HG03103 (cell line): ENCODE results near the gene HTT.

Source experiments
- ATAC-seq: cut with Tn5 transposase; IDR thresholded peaks from one replicate; pipeline ENCODE4 v1.9.1; 2021; ENCODE audit warnings: low read depth; ENCODE audit not compliant: unreplicated experiment

HTT gene

DNA sequence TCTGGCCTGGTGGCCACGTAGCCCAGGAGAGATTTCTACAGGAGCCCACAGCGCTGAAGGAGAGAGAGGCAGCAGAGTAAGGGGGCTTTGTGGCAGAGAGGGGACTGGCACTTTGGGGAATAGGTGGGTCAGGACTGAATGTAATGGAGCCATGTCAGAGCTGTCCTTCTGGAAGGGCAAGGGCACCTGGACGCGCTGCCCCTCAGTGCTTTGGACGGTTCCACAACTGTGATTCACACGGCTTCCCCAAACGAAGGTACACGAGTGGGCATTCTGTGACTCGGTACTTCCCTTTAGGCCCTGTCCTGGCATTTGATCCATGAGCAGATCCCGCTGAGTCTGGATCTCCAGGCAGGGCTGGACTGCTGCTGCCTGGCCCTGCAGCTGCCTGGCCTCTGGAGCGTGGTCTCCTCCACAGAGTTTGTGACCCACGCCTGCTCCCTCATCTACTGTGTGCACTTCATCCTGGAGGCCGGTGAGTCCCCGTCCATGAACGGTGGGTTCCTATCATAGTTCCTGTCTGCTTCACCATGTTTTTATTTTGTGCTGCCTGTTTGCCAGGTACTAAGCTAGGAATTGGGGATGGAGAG lies 139.3 kb downstream of the HTT start:
- ATAC-seq = no peak

DNA sequence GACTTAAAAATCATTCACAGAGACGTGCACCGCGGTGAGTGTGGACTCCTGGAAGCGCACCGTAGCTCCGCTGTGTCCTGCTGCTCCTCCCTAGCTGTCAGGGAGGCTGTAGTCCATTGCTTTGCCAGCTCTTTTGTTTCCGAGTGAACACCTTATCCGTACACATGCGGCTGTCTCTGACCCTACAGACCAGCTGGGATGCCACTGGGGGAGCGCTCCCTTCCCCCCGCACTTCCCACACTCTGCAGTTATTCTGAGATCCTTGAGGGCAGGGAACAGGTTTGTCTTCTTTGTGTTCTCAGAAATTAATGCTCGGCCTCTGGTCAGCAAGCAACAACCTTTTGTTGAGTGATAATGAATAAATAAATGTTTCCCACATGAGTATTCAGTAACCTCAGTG lies 140.8 kb downstream of the HTT start:
- ATAC-seq = no peak

DNA sequence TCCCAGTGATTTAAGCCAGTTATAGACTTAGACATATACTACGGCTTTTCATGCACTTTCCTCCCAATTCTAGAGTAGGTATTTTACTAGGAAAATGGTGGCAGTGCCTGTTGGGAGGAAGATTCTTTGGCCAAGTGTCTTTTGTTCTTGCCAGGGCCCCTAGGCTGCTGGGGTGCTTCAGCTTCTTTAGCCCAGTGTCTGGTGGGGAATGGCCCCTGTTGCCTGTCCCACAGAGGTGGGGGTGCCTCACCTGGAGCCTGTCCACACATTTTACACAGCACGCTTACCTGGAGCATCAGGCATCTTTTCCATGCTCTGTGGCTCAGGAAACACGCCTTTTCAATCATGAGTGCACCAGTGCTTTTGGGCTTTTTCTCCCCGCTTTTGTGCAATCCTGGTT lies 141.3 kb downstream of the HTT start:
- no peak for ATAC-seq

DNA sequence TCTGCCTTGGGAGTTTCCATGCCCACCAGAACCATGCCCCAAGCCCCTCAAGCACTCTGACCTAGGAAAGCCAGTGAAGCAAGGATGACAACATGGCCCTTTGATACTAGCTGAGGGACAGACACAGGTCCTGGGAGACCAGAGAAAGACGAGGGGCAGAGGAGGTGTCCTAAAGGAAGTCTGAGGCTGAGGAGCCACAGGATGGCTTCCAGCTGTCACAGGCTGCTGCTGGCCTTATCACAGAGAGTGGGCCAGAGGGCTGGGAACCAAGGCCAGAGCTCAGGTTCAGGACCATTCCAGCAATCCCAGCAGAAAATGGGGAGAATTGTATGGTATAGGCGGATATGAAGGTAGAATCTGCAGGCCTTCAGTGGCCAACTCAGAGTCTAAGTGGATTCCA lies 142.8 kb downstream of the HTT start:
- no peak for ATAC-seq

DNA sequence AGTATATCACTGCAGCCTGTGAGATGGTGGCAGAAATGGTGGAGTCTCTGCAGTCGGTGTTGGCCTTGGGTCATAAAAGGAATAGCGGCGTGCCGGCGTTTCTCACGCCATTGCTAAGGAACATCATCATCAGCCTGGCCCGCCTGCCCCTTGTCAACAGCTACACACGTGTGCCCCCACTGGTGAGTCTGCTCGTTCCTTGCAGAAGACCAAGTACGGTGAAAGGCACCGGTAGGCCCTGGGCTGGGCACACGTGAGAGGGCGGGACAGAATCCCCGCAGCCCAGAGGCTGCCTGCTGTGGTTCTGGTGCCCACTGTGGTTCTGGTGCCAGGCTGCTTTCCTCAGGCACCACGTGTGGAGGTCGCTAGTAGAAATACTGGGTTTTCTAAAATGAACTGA lies 143.3 kb downstream of the HTT start:
- ATAC-seq = no peak

DNA sequence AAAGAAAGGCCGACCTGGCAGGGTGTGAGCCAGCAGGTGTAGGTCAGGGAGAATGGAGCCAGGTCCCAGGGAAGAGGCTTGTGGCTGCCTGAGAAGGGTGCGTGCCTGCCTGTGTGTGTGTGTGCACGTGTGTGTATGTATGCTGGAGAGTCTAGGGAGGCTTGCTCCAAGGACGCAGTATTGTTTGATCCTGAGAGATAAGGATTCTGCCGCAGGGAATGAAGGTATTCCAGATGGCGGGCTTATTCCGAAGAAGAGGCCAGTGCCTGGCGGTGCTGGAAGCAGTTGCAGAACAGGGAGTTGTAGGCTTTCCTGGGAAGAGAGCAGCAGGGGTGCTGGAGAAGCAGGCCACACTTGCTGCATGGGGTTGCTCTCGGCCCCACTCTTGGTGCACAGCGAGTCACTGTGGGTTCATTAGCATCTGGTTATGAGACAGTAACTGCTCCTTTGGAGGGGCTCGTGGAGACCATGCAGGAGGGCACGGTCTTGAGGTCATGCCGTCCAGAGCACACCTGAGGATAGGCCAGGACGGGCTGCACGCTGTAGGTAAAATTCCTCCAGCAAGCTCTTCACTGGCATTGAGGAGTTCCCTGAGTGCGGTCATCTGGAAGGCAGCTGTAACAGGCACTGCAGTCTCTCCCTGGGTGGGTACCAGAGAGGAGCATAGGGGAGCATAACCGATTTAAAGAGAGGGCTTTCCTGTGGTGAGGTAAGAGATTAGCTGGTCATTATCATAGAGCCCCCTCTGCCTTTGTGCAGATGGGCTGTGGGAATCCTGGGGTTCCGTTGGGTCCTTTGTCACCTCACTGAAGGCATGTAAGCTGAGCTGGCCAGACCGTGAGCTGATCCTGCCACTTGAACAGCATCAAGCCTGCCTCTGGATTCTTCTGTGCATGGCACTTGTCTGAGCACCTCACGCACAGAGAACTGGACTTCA lies 144.6 kb downstream of the HTT start:
- no peak for ATAC-seq

DNA sequence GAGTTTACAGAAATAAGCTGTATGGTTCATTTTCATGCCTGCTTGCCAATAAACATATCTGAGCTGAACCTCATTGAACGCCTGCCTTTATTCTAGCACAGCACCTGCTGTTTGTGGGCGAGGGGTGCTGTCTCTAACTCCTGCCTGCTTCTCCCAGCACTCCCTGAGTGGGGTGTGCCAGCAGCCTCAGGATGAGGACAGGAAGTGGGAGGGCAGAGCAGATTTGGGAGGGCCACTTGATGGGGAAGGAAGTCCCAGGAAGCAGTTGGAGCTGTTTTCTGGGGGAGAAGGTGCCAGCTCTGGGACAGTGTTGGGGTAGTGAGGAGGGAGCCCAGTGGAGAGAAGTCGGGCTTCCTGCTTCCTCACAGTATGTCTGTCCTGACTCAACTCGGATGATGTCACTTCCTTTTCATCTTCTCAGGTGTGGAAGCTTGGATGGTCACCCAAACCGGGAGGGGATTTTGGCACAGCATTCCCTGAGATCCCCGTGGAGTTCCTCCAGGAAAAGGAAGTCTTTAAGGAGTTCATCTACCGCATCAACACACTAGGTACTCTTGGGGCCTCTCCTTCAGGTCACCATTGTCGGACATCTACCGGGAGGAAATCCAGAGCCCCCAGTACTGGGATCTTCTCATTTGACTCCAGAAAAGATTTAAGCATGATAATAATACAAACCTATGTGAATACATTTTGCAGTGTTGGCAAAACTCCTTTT lies 145.4 kb downstream of the HTT start:
- ATAC-seq = no peak

DNA sequence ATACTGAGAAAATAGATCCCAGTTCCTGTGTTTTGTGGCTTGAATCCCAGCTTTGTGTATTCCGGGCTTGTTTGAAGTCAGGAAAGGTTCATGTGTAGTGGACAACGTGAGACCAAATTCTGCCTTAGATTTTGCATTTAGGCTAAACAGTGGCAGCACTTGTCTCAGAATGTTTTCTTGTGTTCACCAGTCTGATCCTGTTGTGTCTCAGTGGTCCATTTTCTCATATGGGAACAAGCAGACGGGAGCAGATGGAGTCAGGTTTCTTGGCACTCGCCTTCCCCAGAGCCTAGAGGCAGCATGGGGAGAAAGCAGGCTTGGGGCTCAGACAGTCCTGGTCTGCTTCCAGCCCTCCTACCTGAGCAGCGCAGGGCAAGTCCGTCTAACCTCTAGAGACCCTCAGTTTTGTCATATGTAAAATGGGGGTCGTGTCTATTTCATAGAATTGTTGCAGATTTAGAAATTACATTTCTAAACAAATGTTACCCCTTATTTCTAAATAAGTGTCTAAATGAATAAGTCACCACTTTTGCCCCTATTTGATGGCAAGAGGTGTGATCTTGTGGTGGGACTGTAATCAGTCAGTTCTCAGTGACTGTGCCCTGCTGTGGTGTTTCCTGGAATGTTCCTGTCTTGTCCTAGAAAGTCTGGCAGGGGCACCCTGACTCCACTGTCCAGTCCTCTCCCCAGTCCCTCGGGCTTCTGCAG lies 146.1 kb downstream of the HTT start:
- ATAC-seq = no peak

DNA sequence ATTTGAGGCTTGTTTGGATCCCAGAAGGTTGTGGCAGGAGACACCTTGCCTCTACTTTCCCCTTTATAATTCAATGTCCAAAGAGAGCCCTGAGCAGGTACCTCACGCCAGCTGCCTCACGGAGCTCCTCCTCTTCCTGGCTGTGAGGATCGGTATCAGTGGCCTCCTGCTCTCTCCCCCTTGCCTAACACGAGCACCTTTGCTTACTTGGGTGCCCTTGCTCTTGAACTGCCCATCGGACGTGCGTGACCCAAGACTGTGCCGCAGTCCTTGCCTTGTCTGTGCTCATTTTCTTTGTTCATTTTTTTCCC lies 146.7 kb downstream of the HTT start:
- ATAC-seq = no peak

DNA sequence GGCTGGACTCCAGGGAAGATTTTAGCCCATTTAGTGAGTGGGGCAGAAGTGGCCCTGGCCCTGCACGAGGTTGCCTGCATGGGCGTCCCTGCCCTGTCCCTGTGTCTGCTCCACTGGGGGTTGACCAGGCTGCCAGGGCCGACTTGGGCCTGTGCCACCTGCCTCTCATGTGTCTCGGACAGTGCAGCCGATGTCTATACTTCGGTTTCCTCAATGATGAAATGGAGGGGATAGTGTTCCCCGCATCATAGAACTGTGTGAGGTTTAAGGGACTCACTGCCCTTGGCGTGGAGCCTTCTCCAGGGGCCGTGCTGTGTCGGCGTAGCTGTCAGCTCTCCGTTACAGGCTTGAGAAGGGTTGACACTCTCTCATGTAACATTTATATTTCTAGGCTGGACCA lies 147.5 kb downstream of the HTT start:
- no peak for ATAC-seq

DNA sequence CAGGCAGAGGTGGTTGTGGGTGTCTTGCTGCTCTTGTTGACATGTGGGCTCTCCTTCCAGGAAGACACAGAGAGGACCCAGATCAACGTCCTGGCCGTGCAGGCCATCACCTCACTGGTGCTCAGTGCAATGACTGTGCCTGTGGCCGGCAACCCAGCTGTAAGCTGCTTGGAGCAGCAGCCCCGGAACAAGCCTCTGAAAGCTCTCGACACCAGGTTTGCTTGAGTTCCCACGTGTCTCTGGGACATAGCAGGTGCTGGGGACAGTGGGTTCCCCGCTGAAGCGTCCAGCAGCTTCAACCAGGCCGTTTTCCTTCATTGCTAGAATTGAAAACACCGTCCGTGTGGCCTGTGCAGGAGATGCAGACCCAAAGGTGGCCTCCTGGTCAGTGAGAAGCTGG lies 148.9 kb downstream of the HTT start:
- ATAC-seq = no peak

DNA sequence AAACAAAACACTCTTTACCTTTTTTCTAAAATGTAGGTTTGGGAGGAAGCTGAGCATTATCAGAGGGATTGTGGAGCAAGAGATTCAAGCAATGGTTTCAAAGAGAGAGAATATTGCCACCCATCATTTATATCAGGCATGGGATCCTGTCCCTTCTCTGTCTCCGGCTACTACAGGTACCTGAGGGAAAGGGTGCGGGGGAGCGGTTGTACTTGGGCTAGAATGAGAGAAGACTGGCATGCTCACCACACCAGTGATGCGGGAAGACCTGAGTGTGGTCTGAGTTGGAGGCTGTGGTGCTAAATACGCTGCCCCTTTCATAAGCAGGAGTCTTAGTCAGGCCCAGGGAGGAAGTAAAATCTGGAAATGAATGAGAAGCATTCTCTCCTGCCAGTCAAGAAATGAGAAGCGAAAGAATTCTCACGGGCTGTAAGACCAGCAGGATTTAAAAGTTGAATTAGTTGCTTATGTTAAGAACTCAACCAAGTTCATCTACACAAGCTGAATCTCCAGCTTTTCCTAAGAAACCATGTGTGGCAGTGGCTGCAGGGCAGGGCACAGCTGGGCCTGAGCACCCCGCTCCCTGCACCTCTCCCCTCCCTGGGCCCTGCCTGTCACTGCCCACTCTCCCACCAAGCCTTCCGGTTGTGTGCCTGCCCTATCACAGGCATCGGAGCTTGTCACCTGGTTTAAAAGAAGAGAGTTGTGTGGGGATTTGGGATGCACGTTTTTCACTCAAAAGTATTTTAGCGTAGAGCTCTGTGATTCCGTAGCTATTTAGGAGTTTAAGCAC lies 149.7 kb downstream of the HTT start:
- ATAC-seq = no peak

DNA sequence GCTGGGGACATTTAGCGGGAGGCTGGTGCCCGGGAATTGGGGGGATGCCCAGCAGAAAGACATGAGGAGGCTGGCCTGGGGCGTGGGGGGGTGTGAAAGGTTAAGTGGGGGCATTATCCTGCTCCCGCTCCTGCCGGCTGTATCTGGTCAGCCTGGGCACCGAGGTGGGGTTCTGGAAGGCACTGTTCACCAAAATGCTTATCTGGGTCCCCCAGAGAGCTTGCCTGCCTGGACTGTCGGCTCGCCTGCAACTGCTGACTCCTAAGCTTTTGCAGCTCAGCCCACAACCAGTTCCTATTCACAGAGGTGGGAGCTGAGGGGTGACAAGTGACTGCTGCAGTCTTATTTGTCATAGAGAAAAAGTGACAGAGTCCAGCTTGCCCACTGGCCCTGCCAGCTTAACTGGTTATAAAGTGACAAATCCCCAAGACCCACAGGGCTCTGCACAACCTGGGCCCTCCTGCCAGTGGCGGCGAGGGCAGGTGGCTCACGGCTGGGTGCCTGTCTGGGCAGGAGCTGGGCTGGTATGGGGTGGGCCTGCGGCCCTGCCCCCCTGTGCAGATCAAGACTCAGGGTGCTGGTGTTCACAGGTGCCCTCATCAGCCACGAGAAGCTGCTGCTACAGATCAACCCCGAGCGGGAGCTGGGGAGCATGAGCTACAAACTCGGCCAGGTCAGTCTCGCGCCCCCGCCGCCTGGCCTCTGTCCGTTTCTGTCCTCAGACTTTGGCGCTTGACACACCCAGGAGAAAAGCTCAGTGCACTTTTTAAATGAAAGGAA lies 150.8 kb downstream of the HTT start:
- no peak for ATAC-seq

DNA sequence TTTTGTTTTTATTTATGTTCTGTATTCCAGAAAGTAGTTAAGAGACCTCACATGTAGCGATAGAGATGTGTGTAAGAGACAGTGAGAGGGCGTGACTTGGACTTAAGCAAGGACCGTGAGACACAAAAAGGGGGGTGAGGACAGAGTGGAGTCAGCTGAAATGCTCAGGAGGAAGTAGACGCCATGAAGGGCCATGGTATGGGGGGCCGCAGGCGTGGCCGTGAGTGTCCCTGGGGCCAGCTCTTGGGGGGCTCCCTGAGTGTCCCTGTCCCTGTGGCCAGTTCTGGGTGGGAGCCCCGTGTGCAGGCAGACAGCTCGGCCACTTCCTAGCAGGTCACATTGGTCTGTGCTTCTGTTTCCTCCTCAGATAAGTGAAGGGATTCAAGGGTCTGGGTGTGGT lies 151.5 kb downstream of the HTT start:
- ATAC-seq = no peak

DNA sequence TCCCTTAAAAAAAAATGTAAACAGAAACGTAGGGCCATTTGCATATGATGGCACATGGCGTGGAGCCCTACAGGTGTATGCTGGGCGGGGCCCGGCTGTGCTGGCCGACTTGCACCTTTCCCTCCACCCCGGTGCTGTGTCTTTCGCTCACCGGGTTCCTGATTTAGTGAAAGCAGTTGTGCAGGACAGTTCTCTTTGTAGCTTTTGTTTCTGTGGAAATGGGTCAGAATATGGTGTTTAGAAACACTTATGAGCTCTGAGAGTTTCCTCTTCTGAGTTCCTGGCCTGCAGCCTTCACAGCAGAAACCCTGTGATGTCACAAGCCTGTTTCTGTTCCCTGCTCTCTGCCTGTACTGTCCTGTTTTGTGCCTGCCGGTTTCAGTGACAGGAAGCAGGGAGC lies 152.0 kb downstream of the HTT start:
- no peak for ATAC-seq

DNA sequence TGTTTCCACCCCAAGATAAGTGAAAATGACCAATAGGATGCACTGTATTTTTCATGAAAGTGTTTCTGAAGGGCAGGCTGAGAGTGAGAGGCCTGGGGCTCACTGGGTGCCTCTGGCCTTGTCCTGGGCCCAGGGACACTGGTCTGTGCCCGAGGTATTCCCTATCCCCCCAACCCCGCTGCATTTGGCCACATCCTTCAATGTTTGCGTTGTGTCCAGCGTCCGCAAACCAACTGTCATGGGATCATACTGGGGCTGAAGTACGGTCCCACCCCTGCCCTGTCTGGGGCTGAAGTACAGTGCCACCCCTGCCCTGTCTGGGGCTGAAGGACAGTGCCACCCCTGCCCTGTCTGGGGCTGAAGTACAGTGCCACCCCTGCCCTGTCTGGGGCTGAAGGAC lies 152.5 kb downstream of the HTT start:
- ATAC-seq = no peak

DNA sequence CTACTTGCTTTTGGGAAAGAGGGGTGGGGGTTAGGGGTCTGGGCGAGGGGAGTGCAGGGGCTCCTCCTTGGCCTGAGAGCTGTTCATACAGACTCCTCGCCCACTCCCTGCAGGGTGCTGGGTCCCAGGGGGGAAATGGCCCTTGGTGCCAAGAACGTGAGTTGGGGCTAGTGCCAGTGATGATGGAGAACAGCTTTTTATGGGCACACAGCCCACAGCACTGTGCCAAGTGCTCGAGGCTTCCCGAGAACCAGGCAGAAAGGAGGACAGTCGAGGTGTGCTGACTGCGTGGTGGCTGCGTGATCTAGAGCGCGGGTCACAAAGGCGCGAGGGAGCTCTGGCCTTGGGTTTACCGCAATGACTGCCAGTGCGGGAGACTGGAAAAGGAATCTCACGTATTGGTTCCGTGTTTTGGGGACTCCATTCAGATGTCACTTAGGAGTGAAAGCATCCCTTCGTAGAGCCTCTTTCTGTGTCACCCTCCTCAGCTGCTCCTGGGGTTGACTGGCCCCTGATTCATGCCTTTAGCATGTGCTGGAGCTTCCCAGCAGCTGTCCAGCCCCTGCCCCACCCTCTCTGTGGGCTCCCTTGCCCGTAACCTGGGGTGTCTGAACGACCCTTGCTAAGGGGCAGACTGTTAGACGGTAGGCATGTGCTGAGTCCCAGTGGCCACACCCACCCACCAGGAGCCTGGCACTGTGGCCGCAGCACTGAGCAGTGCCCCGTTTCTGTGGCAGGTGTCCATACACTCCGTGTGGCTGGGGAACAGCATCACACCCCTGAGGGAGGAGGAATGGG lies 153.6 kb downstream of the HTT start:
- ATAC-seq = no peak

DNA sequence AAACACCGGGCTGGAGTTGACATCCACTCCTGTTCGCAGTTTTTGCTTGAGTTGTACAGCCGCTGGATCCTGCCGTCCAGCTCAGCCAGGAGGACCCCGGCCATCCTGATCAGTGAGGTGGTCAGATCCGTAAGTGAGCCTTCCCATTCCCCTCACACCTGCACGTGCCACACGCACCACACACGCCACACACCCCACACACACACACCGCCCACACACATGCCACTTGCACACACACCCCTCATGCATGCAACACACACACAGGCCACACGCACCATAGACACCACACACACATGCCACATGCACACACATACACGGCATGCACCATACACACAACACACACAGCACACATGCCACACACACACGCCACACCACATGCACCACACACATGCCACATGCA lies 154.4 kb downstream of the HTT start:
- ATAC-seq = no peak

DNA sequence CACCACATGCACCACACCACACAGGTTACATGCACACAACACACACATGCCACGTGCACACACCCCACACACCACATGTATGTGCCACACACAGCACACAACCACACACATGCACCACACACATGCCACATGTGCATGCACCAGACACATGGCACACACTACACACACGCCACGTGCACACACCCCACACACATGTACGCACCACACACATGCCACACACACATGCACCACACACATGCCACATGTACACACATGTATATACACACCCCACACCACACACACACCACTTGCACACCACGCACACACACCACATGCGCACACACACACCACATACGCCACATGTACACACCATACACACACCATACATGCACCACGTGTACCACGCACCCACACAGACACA lies 154.8 kb downstream of the HTT start:
- no peak for ATAC-seq
